HG03135 (cell line): ENCODE data around the gene GSX1.

ENCODE experiments used
- ATAC-seq: cut with Tn5 transposase; IDR thresholded peaks from one replicate; pipeline ENCODE4 v1.9.1; 2021; ENCODE audit warnings: mild to moderate bottlenecking, moderate library complexity; ENCODE audit not compliant: unreplicated experiment

Gene GSX1

DNA sequence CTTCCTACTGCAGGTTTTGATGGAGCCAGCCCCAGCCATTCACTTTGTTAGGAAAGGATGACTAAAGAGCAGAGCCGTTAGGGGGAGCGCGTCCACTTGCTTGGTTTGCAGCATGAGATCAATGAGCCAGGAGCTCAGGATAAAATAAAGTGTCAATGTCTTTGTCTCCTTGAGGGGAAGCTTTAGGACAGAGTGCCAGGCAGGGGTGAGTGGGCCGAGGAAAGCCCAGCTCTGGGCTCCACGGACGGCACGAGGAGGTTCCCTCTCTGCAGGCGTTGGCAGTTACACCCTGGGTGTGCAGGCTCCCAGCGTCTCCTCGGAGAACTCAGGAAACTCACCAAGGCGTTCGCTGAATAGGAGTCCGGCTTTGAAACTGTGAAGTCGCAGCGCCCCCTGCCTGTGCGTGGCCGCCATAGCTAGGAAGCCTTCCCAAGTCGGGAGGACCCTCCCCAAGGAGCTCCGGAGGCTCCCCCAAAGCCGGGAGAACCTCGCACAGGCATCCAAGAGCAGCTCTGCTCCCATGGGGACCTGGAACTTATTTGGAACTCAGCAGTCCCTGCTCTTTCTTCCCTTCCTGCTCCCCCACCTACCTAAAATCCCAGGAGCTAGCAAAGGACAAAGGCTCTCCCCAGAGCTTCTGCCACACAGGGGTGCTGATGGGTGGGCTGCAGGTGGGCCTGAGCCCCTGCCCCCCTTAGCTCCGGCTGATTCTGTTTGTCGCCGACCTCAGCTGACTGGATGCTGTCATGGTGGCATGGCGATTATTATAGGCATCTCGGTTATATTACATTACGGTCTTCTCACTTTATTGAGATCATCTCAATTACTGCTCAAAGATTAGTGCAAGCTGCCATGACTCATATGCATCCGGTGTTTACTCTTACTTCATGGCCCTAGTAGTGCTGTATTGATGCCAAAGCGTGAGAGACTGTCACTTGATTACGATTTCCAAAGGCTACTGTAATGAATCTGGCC is 34.4 kb downstream of the GSX1 start:
- ATAC-seq: no peak

DNA sequence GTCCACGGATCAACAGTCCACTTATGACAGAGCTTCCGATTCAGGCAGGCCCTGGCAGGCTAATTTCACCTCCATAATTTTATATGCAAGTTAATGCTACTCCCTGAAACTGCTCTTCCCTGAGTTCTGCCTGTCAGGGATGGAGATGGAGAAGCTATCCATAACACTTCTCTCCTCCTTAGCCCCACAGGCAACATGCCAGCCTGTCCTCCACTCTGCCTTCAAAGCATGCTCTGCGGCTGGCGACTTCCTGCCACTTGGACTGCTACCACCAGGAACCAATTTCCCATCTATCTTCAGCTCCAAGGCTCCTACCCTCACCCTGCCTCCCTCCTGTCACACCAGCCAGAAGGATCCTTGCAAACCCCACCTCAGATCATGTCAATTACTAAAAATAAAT is 35.4 kb downstream of the GSX1 start:
- ATAC-seq: no peak

DNA sequence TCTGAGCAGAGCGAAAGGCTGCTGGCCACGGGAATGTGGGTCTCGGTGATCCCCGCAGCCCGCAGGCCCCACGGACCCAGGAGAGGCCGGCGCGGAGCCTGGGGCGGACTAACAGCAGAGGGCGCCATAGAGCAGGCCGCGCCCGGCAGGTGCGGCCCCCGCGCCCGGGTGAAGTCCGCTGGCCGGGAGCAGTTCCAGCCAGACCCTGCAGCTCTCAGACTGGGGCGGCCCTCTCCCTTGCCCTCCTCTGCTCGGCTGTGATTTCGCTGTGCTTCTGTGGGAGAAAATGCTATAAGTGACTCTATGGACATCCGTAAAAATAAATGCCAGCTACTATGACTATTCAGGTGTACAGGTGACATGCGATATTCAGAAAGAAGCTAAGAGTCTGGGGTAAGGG is 37.7 kb downstream of the GSX1 start:
- no peak for ATAC-seq

DNA sequence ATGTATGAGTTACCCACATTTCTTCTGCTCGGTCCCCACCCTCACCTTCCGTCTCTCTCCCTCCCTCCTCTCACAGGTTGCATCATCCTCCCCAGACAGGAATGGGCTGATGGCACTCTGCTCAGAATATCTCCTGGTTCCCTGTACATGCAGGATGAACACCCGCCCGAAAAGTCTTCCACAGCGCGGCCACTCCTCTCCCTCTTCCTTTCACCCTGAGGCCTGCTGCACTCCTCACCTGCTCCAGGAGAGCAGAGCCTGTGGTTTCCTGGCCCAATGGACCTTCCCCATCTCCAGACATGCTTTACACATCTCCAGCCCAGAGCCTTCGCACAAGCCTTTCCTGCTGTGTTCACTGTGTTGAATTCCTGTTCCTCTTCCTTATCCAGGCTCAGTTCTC is 40.9 kb downstream of the GSX1 start:
- no peak for ATAC-seq

DNA sequence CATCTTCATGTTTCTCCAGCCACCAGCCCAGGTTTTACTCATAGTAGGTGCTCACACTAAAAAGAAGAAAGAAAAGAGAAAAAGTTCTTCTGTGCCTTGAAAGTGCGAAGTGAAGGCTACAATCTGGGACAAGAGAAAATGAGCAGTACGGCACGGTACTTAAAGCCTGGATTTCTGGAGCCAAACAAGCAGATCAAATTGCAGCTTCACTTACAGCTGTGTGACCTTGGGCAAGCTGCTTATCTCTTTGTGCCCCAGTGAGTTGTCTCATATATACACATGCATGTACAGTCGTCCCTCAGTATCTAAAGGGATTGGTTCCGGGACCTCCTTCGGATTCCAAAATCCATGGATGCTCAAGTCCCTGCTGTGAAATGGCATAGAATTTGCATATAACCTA is 41.8 kb downstream of the GSX1 start:
- ATAC-seq: no peak

DNA sequence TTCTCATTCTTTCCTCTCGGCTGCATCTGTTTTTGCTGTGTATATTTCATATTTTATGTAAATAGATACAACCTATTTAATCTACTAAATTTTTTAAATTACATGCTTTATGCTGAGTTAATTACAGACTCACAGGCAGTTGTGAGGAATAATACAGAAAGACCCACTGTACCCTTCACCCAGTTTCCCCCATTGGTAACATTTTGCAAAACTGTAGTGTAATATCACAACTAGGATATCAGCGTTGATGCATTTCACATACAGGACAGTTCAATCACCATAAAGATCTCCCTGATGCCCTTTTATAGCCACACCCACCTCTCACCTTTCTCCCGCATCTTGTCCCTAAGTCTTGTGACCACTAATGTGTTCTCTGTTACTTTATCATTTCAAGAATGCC is 43.5 kb downstream of the GSX1 start:
- no peak for ATAC-seq

DNA sequence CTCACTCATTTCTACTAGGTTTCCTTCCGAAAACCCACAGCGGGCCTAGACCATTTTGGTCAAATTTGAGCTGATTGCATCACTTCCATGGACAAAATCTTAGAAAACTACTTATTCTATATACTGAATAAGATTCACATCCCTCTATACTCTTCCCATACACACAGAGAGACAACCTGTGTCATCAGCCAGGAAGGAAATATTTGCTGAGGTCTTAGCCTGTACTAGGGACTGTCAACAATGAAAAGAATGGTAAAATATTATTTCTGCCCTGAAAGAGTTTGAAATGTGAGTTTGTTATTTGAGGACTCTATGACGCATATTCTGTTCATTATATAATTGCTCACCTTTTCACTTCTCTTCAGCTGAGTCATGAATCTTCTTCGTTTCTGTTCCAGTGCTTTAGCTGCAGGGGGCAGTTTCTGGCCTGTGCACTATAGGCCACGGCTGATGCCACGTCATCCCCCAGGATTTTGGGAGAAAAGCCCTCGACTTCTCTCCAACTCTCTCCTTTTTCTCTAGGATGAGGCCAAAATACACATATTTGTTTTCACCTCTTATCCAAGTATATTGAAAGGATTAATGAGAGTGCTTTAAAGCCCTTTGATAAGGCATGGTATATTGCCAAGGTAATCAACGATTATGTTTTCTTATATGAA is 47.7 kb downstream of the GSX1 start:
- no peak for ATAC-seq

DNA sequence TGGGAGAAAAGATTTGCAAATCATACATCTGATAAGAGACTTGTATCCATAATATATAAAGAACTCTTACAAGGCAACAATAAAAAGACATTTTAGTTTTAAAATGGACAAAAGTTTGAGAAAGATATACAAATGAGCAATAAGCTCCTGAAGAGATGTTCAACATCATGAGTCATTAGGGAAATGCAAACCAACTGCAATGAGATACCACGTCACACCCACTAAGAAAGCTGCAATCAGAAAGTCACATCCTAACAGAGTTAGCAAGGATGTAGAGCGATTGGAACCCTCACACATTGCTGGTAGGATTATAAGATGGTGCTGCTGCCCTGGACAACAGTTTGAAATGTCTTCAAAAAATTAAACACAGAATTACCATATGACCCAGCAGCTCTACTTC is 50.3 kb downstream of the GSX1 start:
- no peak for ATAC-seq
